AG04450 (cell line): ENCODE data around the gene ARL2. TPM values are rescaled to one million over a fixed set of nuclear protein-coding genes. Genes with fewer than 3 reads are reported as not detected.

ENCODE experiments used
- CTCF ChIA-PET: fragments of 300-600, 350-600 bp; formaldehyde crosslinking; extraction: SDS; loops from one replicate; lab custom pipeline; 2022; ENCODE audit warnings: antibody characterized with exemption, inconsistent platforms; lab: Charles Lee
- POLR2A ChIA-PET: fragments of 350-600 bp; formaldehyde crosslinking; extraction: SDS; loops from one replicate; lab custom pipeline; 2021; ENCODE audit warnings: antibody characterized with exemption, inconsistent platforms; lab: Yijun Ruan, JAX
- DNase-seq: peaks from one replicate; pipeline ENCODE4 v3.0.0-alpha.2; 2011; ENCODE audit warnings: low read depth, low spot score
- H3K27ac ChIP-seq: one replicate; pipeline ENCODE4 v1.5.1; 2012; ENCODE audit warnings: low read depth, low read length, control low read depth
- H3K27me3 ChIP-seq: one replicate; pipeline ENCODE4 v1.6.0; 2012; ENCODE audit warnings: low read length; ENCODE audit not compliant: control insufficient read depth, insufficient read depth
- H3K4me3 ChIP-seq: 2 replicates; pipeline ENCODE4 v1.5.1; 2011; ENCODE audit warnings: mild to moderate bottlenecking, low read depth, low read length, control low read depth
- H3K9me3 ChIP-seq: 2 replicates; pipeline ENCODE4 v1.5.1; 2012; ENCODE audit warnings: low read length; ENCODE audit not compliant: control insufficient read depth, insufficient read depth
- polyA plus RNA-seq: library from polyadenylated mRNA; depleted of rRNA; stranded (reverse); fragments of >200 nt; gene quantifications from 2 replicates; pipeline ENCODE4 v1.2.3, GENCODE V29; 2011
- TF ChIP-seq, protein P1 (sequence below): IDR thresholded peaks from 2 replicates; pipeline ENCODE4 v1.5.1; 2011; ENCODE audit warnings: low read depth, low read length, control low read depth, inconsistent platforms

ARL2 gene
- polyA plus RNA-seq, 1 experiment: 60.7 TPM

DNA sequence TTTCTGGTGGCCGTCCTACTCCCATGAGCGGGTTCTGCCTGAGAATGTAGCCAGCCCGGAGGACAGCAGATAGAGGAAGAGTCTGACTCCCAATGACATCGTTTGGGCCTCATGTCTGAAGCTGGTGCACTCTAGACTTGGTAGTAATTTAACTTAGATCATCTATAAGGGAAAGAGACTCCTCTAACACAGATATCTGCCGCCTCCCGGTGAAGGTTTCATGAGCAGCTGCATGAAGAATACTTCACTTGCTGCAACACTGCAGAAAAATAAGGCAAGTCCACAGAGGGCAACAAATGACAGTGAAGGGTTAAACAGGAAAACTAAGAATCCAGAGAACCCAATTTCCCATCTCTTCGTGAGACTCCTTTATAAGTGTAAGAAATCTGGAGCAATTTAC, 5.9 kb upstream of the ARL2 start:
- ChIA-PET POLR2A (no interaction called here), CTCF (interaction anchor here (1.1 kb wide), 1 partner anchor 10 kb away, joined by 3 read pairs; no protein-coding TSS in a partner anchor)
- no peak for DNase-seq
- Histone ChIP-seq H3K9me3 (no peaks in the 10 kb centered on the region), H3K4me3 (no peak overlapping the region), H3K27ac (no peak overlapping the region), H3K27me3 (no peaks in the 10 kb centered on the region)
- TF ChIP-seq, protein P1, sequence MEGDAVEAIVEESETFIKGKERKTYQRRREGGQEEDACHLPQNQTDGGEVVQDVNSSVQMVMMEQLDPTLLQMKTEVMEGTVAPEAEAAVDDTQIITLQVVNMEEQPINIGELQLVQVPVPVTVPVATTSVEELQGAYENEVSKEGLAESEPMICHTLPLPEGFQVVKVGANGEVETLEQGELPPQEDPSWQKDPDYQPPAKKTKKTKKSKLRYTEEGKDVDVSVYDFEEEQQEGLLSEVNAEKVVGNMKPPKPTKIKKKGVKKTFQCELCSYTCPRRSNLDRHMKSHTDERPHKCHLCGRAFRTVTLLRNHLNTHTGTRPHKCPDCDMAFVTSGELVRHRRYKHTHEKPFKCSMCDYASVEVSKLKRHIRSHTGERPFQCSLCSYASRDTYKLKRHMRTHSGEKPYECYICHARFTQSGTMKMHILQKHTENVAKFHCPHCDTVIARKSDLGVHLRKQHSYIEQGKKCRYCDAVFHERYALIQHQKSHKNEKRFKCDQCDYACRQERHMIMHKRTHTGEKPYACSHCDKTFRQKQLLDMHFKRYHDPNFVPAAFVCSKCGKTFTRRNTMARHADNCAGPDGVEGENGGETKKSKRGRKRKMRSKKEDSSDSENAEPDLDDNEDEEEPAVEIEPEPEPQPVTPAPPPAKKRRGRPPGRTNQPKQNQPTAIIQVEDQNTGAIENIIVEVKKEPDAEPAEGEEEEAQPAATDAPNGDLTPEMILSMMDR: no peak

DNA sequence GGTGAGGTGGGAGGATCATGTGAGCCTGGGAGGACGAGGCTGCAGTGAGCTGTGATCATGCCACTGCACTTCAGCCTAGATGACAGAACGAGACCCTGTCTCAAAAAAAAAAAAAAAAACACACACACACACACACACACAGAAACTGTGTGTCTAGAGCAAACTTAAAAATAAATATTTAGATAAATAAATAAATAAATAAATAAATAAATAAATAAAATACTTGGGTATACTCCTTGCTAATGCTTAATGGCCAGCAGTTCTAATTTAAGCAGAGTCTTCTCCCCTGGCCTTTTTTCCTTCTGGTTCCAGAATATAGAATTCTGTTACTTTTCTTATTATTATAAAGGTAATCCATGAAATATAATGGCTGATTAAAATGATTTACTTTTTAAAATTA, 5.1 kb upstream of the ARL2 start:
- DNase-seq: no peak
- TF ChIP-seq, protein P1: no peak
- POLR2A ChIA-PET: no interaction called here
- H3K27ac ChIP-seq: no peak overlapping the region
- no peaks in the 10 kb centered on the region; the same call in 1 of the 2 replicates for H3K9me3 ChIP-seq
- no peak overlapping the region for H3K4me3 ChIP-seq
- CTCF ChIA-PET: interaction anchor here (0.7 to 1.1 kb wide), 2 partner anchors 11 to 25 kb away, joined by 3 to 5 read pairs; no protein-coding TSS in a partner anchor
- no peaks in the 10 kb centered on the region for H3K27me3 ChIP-seq

DNA sequence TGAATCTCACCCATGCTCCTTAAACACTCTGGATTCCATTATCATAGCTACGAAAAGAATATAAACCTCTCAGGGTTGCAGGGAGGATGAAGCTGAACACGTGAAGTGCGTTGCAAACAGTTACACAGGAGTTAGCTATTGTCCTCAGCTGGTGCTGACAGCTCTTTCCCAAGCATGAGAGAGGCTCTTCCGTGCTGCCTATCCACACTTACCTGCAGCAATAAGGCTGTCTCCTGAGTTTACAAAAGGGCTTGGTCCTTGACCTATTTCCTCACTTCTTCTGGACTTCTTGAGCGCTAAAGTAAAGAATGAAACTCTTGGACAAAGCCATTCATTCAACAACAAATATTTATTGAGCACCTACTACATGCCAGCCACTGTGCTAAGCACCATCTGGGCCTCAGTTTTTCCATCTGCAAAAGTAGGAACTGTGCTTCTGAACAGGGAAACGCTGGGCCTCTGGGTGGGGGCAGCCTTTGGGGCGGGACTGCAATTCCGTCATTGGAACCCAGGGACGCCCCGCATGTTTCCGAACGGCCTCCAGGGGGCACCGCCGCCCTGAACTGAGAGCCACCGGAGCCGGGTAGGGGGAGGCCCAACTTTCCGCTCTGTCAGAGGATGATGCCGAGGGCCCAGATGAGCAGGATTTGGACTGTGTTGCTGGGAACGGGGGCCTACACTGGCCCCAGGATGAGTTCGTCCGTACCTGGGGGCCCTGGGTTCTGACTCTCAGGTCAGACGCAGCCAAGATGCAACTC, 651 bp upstream of the ARL2 start:
- CTCF ChIA-PET: interaction anchor here (0.5 to 3.3 kb wide), 25 partner anchors 10 to 209 kb away, joined by 3 to 23 read pairs (median 4); partner anchors contain the start of genes BATF2, SAC3D1, SNX15 and TM7SF2
- peak; percentile 61 for DNase-seq

DNA sequence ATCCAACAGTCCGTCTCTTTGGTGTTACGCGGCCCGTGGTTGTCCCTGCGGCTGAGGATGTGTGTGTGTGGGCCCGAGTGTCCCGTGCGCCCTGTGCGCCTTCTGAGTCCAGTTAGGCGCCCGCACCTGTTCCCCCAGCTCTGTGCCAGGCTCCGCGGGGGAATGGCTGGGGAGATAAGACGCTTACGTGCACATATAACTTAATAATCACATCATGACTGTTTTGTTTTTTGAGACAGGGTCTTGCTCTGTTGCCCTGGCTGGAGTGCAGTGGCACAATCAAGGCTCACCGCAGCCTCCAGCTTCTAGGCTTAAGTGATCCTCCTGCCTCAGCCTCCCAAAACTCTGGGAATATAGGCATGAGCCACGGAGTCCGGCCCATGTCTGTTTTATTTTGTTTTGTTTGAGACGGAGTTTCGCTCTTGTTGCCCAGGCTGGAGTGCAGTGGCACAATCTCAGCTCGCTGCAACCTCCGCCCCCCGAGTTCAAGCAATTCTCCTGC, 817 bp downstream of the ARL2 start:
- CTCF ChIA-PET: interaction anchor here (0.6 to 3.3 kb wide), 22 partner anchors 12 to 227 kb away, joined by 3 to 23 read pairs (median 4); partner anchors contain the start of genes BATF2, CDC42BPG, SAC3D1 and SNX15
- DNase-seq: no peak
- POLR2A ChIA-PET: interaction anchor here (0.6 to 1.1 kb wide), 4 partner anchors 30 to 167 kb away, joined by 3 to 4 read pairs (median 4); partner anchors contain the start of gene PPP2R5B
- Histone ChIP-seq H3K27me3 (no peaks in the 10 kb centered on the region), H3K4me3 (peak overlapping the region; percentile 86), H3K27ac (peak overlapping the region; percentile 39), H3K9me3 (no peaks in the 10 kb centered on the region; the same call in 1 of the 2 replicates)
- TF ChIP-seq, protein P1: no peak

More for the DNA sequence above, 651 bp upstream of the ARL2 start:
- POLR2A ChIA-PET: interaction anchor here (0.6 to 1.1 kb wide), 4 partner anchors 28 to 379 kb away, joined by 3 to 4 read pairs (median 3); partner anchors contain the start of gene SAC3D1
- H3K27me3 ChIP-seq: no peaks in the 10 kb centered on the region
- H3K4me3 ChIP-seq: peak overlapping the region; percentile 86
- TF ChIP-seq, protein P1: peak; percentile 78
- H3K27ac ChIP-seq: peak overlapping the region; percentile 99
- no peaks in the 10 kb centered on the region; the same call in 1 of the 2 replicates for H3K9me3 ChIP-seq
